SK-N-SH treated with all-trans-retinoic acid at 6 μM for 48 hours (cell line): ENCODE results near the gene ACOD1.

Experiments used
- ISL1 ChIP-seq: fragments of 250-450 bp; sonication (Bioruptor Pico); IDR thresholded peaks from 2 replicates; pipeline ENCODE4 v2.1.2; 2022; ENCODE audit warnings: mild to moderate bottlenecking, moderate library complexity
- RARB ChIP-seq: fragments of 250-450 bp; sonication (Bioruptor Pico); IDR thresholded peaks from 2 replicates; pipeline ENCODE4 v1.8.0; 2021; ENCODE audit warnings: mild to moderate bottlenecking, moderate library complexity
- TOX ChIP-seq: fragments of 250-450 bp; sonication (Bioruptor Pico); IDR thresholded peaks from 2 replicates; pipeline ENCODE4 v1.8.0; 2021; ENCODE audit warnings: mild to moderate bottlenecking, moderate library complexity, borderline replicate concordance
- ZNF8 ChIP-seq: fragments of 450-650 bp; formaldehyde crosslinking; IDR thresholded peaks from 2 replicates; pipeline ENCODE4 v1.5.0; 2020; ENCODE audit warnings: mild to moderate bottlenecking, moderate library complexity
- TF ChIP-seq, protein P1 (sequence below): fragments of 250-450 bp; sonication (Bioruptor Pico); IDR thresholded peaks from 2 replicates; pipeline ENCODE4 v1.5.1; 2020; ENCODE audit warnings: low read depth, mild to moderate bottlenecking, moderate library complexity

DNA sequence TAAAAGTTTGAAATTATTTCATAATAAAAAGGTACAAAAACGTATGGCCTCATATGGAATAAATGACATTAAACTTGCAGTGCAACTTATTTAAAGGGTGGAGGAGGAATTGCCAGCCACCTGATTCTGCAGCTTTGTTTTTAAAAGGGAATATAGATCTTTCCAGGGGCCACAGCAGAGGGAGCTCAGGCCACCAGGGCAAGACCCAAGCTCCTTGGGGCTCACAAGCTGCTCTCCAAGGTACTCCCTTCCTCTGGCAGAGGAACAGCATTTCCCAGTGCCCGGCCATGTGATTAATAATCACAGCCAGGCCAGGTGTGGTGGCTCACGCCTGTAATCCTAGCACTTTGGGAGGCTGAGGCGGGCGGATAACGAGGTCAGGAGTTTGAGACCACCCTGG is 6.2 kb downstream of the ACOD1 start:
- TF ChIP-seq TOX (CRISPR knock-in tag) (no peak), RARB (CRISPR knock-in tag) (no peak), ISL1 (CRISPR knock-in tag) (no peak), ZNF8 (CRISPR knock-in tag) (no peak)
- TF ChIP-seq, protein P1, sequence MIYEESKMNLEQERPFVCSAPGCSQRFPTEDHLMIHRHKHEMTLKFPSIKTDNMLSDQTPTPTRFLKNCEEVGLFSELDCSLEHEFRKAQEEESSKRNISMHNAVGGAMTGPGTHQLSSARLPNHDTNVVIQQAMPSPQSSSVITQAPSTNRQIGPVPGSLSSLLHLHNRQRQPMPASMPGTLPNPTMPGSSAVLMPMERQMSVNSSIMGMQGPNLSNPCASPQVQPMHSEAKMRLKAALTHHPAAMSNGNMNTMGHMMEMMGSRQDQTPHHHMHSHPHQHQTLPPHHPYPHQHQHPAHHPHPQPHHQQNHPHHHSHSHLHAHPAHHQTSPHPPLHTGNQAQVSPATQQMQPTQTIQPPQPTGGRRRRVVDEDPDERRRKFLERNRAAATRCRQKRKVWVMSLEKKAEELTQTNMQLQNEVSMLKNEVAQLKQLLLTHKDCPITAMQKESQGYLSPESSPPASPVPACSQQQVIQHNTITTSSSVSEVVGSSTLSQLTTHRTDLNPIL (CRISPR knock-in tag) = no peak
